GM12892 (cell line): Measurements from ENCODE around the gene GPR12.

ENCODE experiments used
- POLR2A ChIP-seq: IDR thresholded peaks from 2 replicates; pipeline ENCODE4 v1.6.1; 2011; ENCODE audit warnings: low read depth, low read length, control low read depth
- POLR2AphosphoS5 ChIP-seq: IDR thresholded peaks from 2 replicates; pipeline ENCODE4 v1.6.1; 2011; ENCODE audit warnings: low read depth, low read length, control low read depth

- TF ChIP-seq POLR2A = no peak
- no peak for TF ChIP-seq POLR2AphosphoS5
Observed at GRCh38 chr13:26722321-26722720, 38.3 kb downstream of the GPR12 start.
